Measurements from ENCODE around the gene RNF2. TPM values are rescaled to one million over a fixed set of nuclear protein-coding genes. Genes with fewer than 3 reads are reported as not detected.

Gene RNF2
- total and polyA plus RNA-seq, 2 donors from 2014 or later = 6.7 to 26.0 TPM

DNA sequence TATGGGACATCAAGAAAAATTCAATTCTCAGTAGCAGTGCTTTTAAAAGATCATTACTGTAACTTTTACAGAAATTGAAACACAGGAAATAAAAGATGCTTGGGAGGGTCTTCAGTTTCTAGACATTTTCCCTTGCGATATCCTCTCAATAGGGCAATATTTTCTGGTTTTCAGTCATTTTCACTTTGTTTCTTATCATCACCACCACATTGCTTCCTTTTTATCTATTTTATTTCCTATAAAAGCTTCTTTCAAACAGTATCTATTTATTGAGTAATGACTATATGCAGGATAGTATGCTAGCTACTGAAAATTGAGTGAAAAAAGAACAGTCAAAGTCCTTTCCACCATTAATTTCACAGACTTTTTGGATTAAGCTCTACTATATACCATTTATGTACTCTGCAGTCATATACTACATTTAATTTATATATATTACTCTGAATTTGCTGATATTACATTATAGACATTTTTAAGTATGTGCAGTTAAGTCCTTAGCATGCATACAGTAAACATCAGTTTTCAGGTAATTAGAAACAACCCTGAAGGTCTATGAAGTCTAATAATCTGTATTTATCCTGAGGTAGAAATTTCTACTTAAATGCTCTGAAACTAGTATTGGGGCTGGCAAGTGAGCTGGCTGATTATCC lies 92.7 kb downstream of the RNF2 start:
- Histone ChIP-seq H3K27me3 (ENCODE audit: control insufficient read depth, insufficient read depth, low read length) (no peaks in the 10 kb centered on the region), H3K9me3 (ENCODE audit: control insufficient read depth in 2 of 3, insufficient read depth in 1 of 3, low read length in 3 of 3) (no peaks in the 10 kb centered on the region), H3K4me3 (ENCODE audit: low read length in 3 of 3) (no peak overlapping the region), H3K9ac (ENCODE audit: low read length in 3 of 3) (no peak overlapping the region), H3K4me1 (ENCODE audit: control insufficient read depth in 2 of 3, insufficient read depth in 2 of 3, low read depth in 1 of 3, low read length in 3 of 3) (no peaks in the 10 kb centered on the region), H3K27ac (ENCODE audit: low read depth in 2 of 2, low read length in 2 of 2) (no peak overlapping the region), H3K36me3 (ENCODE audit: control insufficient read depth in 2 of 3, insufficient read depth in 3 of 3, low read length in 3 of 3) (peaks cover 3 to 28% (median 5%) of the 10 kb centered on the region in 3 donors)
- TF ChIP-seq, protein P1, sequence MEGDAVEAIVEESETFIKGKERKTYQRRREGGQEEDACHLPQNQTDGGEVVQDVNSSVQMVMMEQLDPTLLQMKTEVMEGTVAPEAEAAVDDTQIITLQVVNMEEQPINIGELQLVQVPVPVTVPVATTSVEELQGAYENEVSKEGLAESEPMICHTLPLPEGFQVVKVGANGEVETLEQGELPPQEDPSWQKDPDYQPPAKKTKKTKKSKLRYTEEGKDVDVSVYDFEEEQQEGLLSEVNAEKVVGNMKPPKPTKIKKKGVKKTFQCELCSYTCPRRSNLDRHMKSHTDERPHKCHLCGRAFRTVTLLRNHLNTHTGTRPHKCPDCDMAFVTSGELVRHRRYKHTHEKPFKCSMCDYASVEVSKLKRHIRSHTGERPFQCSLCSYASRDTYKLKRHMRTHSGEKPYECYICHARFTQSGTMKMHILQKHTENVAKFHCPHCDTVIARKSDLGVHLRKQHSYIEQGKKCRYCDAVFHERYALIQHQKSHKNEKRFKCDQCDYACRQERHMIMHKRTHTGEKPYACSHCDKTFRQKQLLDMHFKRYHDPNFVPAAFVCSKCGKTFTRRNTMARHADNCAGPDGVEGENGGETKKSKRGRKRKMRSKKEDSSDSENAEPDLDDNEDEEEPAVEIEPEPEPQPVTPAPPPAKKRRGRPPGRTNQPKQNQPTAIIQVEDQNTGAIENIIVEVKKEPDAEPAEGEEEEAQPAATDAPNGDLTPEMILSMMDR (IDR thresholded peaks at IDR 0.05; ENCODE audit: borderline replicate concordance, extremely low read depth, insufficient read depth) = no peak
- intact Hi-C loops (cut with DNase I) = no loop called here
- DNase-seq = no peak
- FAIRE-seq = no peak

DNA sequence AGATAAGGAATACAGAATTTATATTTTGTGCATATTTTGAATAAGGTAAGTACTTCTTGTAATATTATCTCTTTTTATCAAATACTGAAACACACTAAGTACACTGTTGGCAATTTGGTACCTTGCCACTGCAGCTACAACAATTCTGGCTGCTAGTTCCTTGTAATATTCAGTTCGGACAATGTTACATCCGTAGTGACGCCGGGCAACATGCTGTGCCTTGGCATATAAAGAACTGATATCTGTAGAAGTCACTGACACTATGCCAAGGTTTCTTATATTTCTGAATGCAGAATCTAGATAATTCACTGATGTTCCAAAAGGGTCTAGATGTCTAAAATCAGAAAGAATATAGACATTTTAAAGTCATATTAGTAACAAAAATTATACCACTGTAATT lies 93.9 kb downstream of the RNF2 start:
- Histone ChIP-seq H3K4me3 (ENCODE audit: low read length in 3 of 3) (no peak overlapping the region), H3K36me3 (ENCODE audit: control insufficient read depth in 2 of 3, insufficient read depth in 3 of 3, low read length in 3 of 3) (peaks cover 3 to 21% (median 3%) of the 10 kb centered on the region in 3 donors), H3K27ac (ENCODE audit: low read depth in 2 of 2, low read length in 2 of 2) (no peak overlapping the region), H3K9ac (ENCODE audit: low read length in 3 of 3) (no peak overlapping the region), H3K27me3 (ENCODE audit: control insufficient read depth, insufficient read depth, low read length) (no peaks in the 10 kb centered on the region), H3K4me1 (ENCODE audit: control insufficient read depth in 2 of 3, insufficient read depth in 2 of 3, low read depth in 1 of 3, low read length in 3 of 3) (no peaks in the 10 kb centered on the region), H3K9me3 (ENCODE audit: control insufficient read depth in 2 of 3, insufficient read depth in 1 of 3, low read length in 3 of 3) (no peaks in the 10 kb centered on the region)
- intact Hi-C loops (cut with DNase I) = no loop called here
- TF ChIP-seq, protein P1 (IDR thresholded peaks at IDR 0.05; ENCODE audit: borderline replicate concordance, extremely low read depth, insufficient read depth) = no peak
- DNase-seq (no peak), FAIRE-seq (no peak)

DNA sequence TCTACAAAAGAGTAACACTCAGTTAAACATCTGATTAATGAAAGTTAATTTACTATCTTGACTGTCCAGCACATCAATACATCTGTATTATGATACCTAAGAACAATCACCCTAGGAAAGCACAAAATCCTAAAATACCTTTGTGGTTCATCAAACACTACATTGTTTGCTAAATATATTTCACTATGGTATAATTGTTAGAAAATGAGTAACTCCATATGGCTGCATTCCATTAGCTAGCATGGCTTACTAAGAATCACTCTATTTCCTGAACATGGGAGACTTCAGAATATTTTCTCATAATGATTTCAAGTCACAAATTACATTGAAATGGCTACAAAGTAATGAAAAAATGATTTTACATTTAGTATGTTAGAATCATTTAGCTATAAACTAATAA lies 98.9 kb downstream of the RNF2 start:
- FAIRE-seq (peak; percentile 25), DNase-seq (no peak)
- H3K4me3 ChIP-seq (ENCODE audit: low read length in 3 of 3) = no peak overlapping the region
- no peaks in the 10 kb centered on the region for H3K9me3 ChIP-seq (ENCODE audit: control insufficient read depth in 2 of 3, insufficient read depth in 1 of 3, low read length in 3 of 3)
- H3K36me3 ChIP-seq (ENCODE audit: control insufficient read depth in 2 of 3, insufficient read depth in 3 of 3, low read length in 3 of 3) = peaks cover 3 to 26% (median 14%) of the 10 kb centered on the region in 3 donors
- H3K27ac ChIP-seq (ENCODE audit: low read depth in 2 of 2, low read length in 2 of 2) = no peak overlapping the region
- intact Hi-C loops (cut with DNase I) = no loop called here
- TF ChIP-seq, protein P1 (IDR thresholded peaks at IDR 0.05; ENCODE audit: borderline replicate concordance, extremely low read depth, insufficient read depth) = no peak
- H3K27me3 ChIP-seq (ENCODE audit: control insufficient read depth, insufficient read depth, low read length) = no peaks in the 10 kb centered on the region
- H3K9ac ChIP-seq (ENCODE audit: low read length in 3 of 3) = no peak overlapping the region
- H3K4me1 ChIP-seq (ENCODE audit: control insufficient read depth in 2 of 3, insufficient read depth in 2 of 3, low read depth in 1 of 3, low read length in 3 of 3) = no peaks in the 10 kb centered on the region

DNA sequence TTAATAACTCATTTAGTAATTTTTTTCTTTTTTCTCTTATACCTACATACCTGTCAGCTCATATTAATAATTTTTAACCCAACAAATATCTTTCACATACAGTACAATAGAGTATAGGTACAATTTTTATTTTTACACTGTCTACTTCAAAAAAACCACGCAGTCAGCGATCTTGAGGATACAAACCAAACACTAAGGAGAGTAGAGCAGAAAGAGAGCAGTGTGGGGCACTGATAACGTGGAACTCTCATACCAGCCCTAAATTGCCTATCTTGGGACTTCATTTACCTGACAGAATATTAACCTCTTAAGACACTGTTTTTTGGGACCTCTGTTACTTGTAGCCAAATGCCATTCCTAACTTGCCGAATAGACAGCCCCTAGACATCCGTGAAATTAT lies 105.9 kb downstream of the RNF2 start:
- Histone ChIP-seq H3K27me3 (ENCODE audit: control insufficient read depth, insufficient read depth, low read length) (no peaks in the 10 kb centered on the region), H3K9ac (ENCODE audit: low read length in 3 of 3) (no peak overlapping the region), H3K36me3 (ENCODE audit: control insufficient read depth in 2 of 3, insufficient read depth in 3 of 3, low read length in 3 of 3) (peaks cover 3 to 18% (median 16%) of the 10 kb centered on the region in 3 donors), H3K27ac (ENCODE audit: low read depth in 2 of 2, low read length in 2 of 2) (no peak overlapping the region), H3K4me3 (ENCODE audit: low read length in 3 of 3) (no peak overlapping the region), H3K9me3 (ENCODE audit: control insufficient read depth in 2 of 3, insufficient read depth in 1 of 3, low read length in 3 of 3) (no peaks in the 10 kb centered on the region), H3K4me1 (ENCODE audit: control insufficient read depth in 2 of 3, insufficient read depth in 2 of 3, low read depth in 1 of 3, low read length in 3 of 3) (peaks cover 0 to 19% (median 2%) of the 10 kb centered on the region in 3 donors)
- intact Hi-C loops (cut with DNase I) = no loop called here
- DNase-seq (no peak), FAIRE-seq (no peak)
- TF ChIP-seq, protein P1 (IDR thresholded peaks at IDR 0.05; ENCODE audit: borderline replicate concordance, extremely low read depth, insufficient read depth) = no peak

Data from kidney (tissue), 14 donors.